Raji (cell line): Measurements from ENCODE around the gene RIOK3.

Experiments
- POLR2A ChIP-seq: IDR thresholded peaks from 2 replicates; pipeline ENCODE4 v1.6.1; 2011; ENCODE audit warnings: low read depth, low read length, control low read depth; ENCODE audit not compliant: insufficient read depth

The RIOK3 gene

DNA sequence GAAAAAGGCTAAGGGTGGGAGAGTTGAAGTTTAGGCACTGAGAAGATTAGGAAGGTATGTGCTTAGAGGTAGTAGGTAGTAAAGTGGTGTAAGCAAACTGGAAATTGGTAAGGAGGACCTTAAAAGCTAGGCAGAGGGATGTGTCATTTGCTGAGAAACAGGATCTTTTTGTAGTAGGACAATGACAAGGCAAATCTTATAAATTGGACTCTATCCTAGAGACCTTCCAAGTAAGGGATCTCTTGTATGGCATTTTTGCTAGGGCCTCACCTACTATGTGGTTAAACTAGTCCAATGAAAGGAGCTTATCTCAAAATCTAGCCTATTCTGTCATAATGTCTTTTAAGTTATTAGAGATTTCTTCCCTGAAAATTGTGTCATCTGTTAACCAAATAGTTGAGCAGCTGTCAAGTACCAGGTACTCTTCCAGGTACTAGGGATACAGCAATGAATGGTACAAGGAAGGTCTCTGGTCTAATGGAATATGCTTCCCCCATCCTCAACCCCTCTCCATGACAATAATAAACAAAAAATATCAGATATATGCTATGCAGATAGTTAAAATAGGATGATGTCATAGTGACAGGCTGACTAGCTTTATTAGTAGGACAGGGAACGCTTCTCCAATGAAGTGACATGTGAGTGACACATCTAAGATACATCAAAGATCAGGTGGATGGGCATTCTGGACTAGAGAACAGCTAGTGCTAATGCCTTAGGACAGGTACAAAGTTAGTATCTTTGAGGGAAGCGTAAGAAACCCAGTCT is 17.7 kb downstream of the RIOK3 start:
- no peak for TF ChIP-seq POLR2A

- no peak for TF ChIP-seq POLR2A
These were observed 18.4 kb downstream of the RIOK3 start for GRCh38 chr18:23471486-23471885.

- no peak for TF ChIP-seq POLR2A
These were observed 26.9 kb downstream of the RIOK3 start for GRCh38 chr18:23479829-23480505.

DNA sequence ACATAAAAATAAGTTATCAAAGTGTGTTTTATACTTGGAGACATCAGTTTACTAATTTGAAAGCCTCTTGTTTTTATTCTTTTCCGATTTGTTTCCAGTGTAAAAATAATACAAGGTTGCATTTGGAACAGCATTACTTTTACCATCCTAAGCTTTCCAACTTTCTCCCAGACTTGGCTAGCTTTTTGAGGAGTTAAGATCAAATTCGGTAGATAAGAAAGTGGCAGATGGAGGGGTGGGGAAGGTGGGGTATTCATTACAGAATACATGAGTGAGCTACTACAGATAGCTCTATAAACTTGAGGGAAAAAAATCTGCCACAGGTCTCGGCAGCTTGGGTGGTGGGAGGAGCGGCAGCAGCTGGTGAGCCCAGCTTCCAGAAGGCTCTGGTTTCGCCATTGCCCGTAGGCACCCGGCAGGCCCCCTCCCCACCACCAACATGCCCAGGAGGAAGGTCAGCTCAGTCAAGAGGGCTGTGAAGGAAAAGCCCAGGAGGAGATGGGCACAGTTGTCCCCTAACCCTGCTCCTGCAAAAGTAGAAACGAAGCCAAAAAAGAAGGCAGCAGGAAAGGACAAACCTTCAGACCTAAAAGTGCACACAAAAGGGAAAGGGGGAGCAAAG is 31.6 kb downstream of the RIOK3 start:
- TF ChIP-seq POLR2A = no peak

DNA sequence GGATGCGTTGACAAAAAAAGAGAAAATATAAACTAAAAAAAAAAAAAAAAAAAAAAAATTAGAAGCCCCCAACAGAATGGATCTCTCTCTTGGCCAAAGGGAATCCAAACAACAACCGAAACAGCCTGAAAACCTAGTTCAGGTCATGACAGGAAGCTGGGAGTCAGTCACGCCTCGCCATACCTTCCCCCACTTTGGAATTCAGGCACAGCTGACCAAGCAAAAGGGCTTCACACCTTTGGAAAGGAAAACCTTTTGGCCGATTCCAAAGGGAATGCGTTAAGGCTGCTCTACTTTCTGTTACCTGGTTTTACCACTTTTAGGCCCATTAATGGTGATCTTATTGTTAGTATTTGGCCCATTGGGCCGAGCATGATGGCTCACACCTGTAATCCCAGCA is 32.3 kb downstream of the RIOK3 start:
- TF ChIP-seq POLR2A = no peak

GRCh38 chr18:23487738-23488570 is 34.9 kb downstream of the RIOK3 start:
- no peak for TF ChIP-seq POLR2A

DNA sequence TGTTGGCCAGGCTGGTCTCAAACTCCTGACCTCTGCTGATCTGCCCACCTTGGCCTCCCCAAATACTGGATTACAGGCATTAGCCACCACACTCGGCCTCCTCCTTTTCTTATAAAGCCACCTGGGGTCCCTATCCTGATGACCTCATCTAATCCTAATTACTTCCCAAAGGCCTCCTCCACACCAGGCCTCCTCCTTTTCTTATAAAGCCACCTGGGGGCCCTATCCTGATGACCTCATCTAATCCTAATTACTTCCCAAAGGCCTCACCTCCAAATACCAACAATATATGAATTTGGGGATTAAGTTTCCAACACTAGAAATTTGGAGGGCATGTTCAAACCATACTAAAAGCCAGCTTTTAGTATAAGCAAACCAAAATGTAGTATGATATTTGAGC is 40.6 kb downstream of the RIOK3 start:
- no peak for TF ChIP-seq POLR2A

DNA sequence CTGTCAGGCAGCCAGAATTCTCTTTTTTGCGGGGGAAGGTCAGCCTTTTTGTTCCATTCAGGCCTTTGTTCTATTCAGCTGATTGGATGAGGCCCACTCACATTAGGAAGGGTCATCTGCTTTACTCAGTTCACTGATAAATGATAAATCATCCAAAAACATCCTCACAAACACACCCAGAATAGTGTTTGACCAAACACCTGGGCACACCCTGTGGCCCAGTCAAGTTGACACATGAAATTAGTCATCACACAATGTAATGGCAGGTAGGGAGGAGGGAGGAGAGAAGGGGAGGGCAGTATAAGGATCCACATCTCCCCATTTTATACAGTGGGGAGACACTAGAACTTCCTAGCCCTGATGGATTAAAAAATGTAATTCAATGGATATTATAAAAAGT is 41.9 kb downstream of the RIOK3 start:
- no peak for TF ChIP-seq POLR2A

DNA sequence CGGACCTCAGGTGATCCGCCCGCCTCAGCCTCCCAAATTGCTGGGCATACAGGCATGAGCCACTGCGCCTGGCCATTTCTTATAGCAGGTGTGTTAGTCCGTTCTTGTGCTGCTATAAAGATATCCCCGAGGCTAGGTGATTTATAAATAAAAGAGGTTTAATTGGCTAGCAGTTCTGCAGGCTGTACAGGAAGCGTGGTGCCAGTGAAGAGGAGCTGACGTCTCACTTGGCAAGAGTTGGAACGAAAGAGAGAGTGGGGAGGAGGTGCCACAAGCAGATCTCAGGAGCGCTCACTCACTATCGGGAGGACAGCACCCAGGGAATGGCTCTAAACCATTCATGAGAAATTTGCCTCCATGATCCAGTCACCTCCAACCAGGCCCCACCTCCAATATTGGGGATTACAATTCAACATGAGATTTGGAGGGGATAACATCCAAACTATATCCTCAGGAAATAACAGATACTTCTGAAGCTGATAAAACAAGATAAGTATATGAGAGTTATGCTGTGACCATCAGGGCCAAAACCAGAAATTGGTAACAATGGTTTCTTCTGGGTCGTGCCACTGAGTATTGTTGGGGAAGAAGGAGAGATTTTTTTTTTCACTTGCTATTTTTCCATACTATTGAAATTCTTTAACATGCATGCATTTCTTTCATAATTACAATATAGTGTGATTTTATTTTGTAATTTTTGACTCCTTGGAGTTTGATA is 42.8 kb downstream of the RIOK3 start:
- TF ChIP-seq POLR2A = no peak

DNA sequence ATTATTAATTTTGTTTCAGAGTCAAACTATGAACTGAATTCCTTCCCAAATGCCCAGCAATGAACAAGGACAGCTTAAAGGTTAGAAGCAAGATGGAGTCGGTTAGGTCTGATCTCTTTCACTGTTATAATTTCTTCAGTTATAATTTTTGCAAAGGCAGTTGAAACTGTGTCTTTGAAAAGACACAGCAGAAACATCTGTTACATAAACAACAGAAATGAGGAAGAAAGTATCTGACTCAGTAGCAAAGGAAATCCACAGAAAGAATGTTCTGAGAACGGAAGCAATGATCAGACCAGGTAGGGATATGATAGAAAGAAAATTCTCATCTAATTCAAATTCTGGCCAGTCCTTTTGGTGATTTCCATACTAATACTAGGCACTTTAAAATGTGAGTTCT is 45.0 kb downstream of the RIOK3 start:
- TF ChIP-seq POLR2A = no peak

DNA sequence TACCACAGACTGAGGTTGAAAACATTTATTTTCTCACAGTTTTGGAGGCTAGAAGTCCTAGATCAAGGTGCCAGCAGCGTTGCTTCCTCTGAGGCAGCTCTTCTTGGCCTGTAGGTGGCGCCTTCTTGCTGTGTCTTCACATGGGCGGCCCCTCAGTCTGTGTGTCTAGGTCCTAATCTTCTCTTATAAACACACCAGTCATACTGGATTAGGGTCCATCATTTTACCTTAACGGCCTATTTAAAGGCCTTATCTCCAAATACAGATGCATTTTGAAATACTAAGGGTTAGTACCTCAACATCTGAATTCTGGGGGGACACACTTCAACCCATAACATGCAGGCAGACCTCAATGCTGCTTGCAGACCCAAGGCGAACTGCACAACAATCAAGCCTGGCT is 45.8 kb downstream of the RIOK3 start:
- TF ChIP-seq POLR2A = no peak

DNA sequence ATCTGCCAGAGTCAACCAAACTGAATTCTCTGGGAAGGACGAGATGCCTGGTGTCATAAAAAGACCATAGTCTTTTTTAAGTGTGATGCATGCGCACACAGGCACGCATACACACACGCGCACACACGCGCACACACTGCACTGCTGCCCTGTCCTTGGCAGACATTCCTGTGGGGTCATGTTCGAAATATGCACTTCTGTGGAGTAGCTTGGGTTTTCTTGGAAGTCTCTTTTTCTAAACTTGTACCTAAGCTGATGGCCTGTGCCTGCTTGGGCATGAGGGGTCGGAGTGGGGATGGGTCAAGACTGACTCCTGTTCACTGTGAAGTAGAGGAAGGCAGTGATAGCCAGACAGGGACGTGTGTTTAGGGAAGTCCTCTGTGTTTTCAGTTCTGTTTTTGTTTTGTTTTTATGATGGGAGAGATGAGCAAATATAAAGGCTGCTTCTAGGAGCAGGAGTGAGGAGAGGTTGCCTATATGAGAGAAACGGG is 46.2 kb downstream of the RIOK3 start:
- no peak for TF ChIP-seq POLR2A

DNA sequence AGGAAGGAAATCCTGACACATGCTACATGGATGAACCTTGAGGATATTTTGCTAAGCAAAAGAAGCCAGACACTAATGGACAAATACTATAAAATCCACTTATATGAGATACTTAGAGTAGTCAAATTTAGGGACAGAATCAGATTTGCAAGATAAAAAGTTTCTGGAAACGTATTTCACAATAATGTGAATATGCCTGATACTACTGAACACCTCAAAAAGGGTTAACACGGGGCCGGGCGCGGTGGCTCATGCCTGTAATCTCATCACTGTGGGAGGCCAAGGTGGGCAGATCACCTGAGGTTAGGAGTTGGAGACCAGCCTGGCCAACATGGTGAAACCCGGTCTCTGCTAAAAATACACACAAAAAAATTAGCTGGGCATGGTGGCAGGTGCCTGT is 48.5 kb downstream of the RIOK3 start:
- TF ChIP-seq POLR2A = no peak

- no peak for TF ChIP-seq POLR2A
These were observed 49.5 kb downstream of the RIOK3 start for GRCh38 chr18:23502516-23503037.
